ENCODE results near the gene BIRC6. TPM values are rescaled to one million over a fixed set of nuclear protein-coding genes. Genes with fewer than 3 reads are reported as not detected.

Gene BIRC6
- total RNA-seq, 1 experiment from 2014 or later: 63.1 TPM

GRCh38 chr2:32423536-32423935 lies 66.7 kb downstream of the BIRC6 start:
- ATAC-seq (no peak), DNase-seq (ENCODE audit: low spot score) (no peak)
- H3K4me1 Mint-ChIP-seq: peaks cover 29% of the 10 kb centered on the region
- no peaks in the 10 kb centered on the region for H3K9me3 Mint-ChIP-seq
- H3K27me3 Mint-ChIP-seq (ENCODE audit: low read depth): no peaks in the 10 kb centered on the region
- H3K36me3 Mint-ChIP-seq: no peaks in the 10 kb centered on the region
- no peak for TF ChIP-seq ZNF396 (CRISPR knock-in tag; IDR thresholded peaks at IDR 0.05; ENCODE audit: borderline replicate concordance)
- no peak for TF ChIP-seq ATF3 (CRISPR knock-in tag; conservative IDR thresholded peaks at IDR 0.05)
- TF ChIP-seq NR2C2 (CRISPR knock-in tag; IDR thresholded peaks at IDR 0.05): no peak
- no peak for TF ChIP-seq HMGXB4 (CRISPR knock-in tag; IDR thresholded peaks at IDR 0.05)
- TF ChIP-seq KAT7 (CRISPR knock-in tag; IDR thresholded peaks at IDR 0.05; ENCODE audit: borderline replicate concordance): no peak
- no peak for TF ChIP-seq ZNF425 (CRISPR knock-in tag; conservative IDR thresholded peaks at IDR 0.05)
- ChIA-PET CTCF (no interaction called here), POLR2A (no interaction called here)
- H3K4me3 Mint-ChIP-seq: no peak overlapping the region
- H3K27ac Mint-ChIP-seq: no peak overlapping the region

- ChIA-PET CTCF (no interaction called here), POLR2A (interaction anchor here (0.7 kb wide), 1 partner anchor 17 kb away, joined by 3 read pairs; no protein-coding TSS in a partner anchor)
- no peaks in the 10 kb centered on the region for H3K27me3 Mint-ChIP-seq (ENCODE audit: low read depth)
- H3K27ac Mint-ChIP-seq: no peak overlapping the region
- TF ChIP-seq ATF6 (CRISPR knock-in tag; IDR thresholded peaks at IDR 0.05): no peak
- no peak for TF ChIP-seq TP53 (CRISPR knock-in tag; IDR thresholded peaks at IDR 0.05)
- TF ChIP-seq ZNF425 (CRISPR knock-in tag; conservative IDR thresholded peaks at IDR 0.05): no peak
- TF ChIP-seq JAZF1 (CRISPR knock-in tag; IDR thresholded peaks at IDR 0.05): no peak
- TF ChIP-seq ZNF121 (CRISPR knock-in tag; IDR thresholded peaks at IDR 0.05): no peak
- no peaks in the 10 kb centered on the region for H3K9me3 Mint-ChIP-seq
- H3K4me1 Mint-ChIP-seq: peaks cover 29% of the 10 kb centered on the region
- no peaks in the 10 kb centered on the region for H3K36me3 Mint-ChIP-seq
- DNase-seq (ENCODE audit: low spot score) (no peak), ATAC-seq (no peak)
- no peak overlapping the region for H3K4me3 Mint-ChIP-seq
These were observed 67.9 kb downstream of the BIRC6 start for GRCh38 chr2:32424739-32425138.

- TF ChIP-seq MLX (CRISPR knock-in tag; IDR thresholded peaks at IDR 0.05): no peak
- no peak for TF ChIP-seq HMGA2 (CRISPR knock-in tag; IDR thresholded peaks at IDR 0.05)
- TF ChIP-seq AR (CRISPR knock-in tag; IDR thresholded peaks at IDR 0.05): no peak
- no peak for TF ChIP-seq ZNF263 (CRISPR knock-in tag; IDR thresholded peaks at IDR 0.05; ENCODE audit: low read depth)
- no peak for TF ChIP-seq NFE2L1 (CRISPR knock-in tag; IDR thresholded peaks at IDR 0.05)
- no peaks in the 10 kb centered on the region for H3K27me3 Mint-ChIP-seq (ENCODE audit: low read depth)
- peaks cover 2% of the 10 kb centered on the region; the same call in 1 of the 2 replicates for H3K36me3 Mint-ChIP-seq
- ChIA-PET POLR2A (no interaction called here), CTCF (no interaction called here)
- DNase-seq (ENCODE audit: low spot score): no peak
- no peaks in the 10 kb centered on the region for H3K9me3 Mint-ChIP-seq
- ATAC-seq: peak; percentile 22; the same call in 1 of the 2 replicates
- no peak overlapping the region for H3K4me3 Mint-ChIP-seq
- H3K27ac Mint-ChIP-seq: peak overlapping the region; percentile 11; the same call in 1 of the 2 replicates
- peaks cover 29% of the 10 kb centered on the region for H3K4me1 Mint-ChIP-seq
These were observed 68.9 kb downstream of the BIRC6 start for GRCh38 chr2:32425719-32426141.
